ENCODE data around the gene SOWAHB.
"Not testable (repeated sequence)": the region's sequence is repeated elsewhere in the genome, so short reads cannot be mapped to it uniquely, and the experiment has no call there.

DNA sequence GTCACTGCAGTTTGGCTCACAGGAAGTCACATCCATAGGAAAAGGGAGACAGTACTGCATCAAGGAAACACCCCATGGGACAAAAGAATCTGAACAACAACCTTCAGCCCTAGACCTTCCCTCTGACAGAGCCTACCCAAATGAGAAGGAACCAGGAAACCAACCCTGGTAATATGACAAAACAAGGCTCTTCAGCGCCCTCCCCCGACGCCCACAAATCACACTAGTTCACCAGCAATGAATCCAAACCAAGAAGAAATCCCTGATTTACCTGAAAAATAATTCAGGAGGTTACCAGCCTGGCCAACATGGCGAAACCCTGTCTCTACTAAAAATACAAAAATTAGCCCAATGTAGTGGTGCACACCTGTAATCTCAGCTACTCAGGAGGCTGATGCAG, 29.2 kb downstream of the SOWAHB start:
- TF ChIP-seq, protein P1, sequence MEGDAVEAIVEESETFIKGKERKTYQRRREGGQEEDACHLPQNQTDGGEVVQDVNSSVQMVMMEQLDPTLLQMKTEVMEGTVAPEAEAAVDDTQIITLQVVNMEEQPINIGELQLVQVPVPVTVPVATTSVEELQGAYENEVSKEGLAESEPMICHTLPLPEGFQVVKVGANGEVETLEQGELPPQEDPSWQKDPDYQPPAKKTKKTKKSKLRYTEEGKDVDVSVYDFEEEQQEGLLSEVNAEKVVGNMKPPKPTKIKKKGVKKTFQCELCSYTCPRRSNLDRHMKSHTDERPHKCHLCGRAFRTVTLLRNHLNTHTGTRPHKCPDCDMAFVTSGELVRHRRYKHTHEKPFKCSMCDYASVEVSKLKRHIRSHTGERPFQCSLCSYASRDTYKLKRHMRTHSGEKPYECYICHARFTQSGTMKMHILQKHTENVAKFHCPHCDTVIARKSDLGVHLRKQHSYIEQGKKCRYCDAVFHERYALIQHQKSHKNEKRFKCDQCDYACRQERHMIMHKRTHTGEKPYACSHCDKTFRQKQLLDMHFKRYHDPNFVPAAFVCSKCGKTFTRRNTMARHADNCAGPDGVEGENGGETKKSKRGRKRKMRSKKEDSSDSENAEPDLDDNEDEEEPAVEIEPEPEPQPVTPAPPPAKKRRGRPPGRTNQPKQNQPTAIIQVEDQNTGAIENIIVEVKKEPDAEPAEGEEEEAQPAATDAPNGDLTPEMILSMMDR (IDR thresholded peaks at IDR 0.05): peak in 1 of 5 experiments; percentile 20
- TF ChIP-seq EP300 (IDR thresholded peaks at IDR 0.05; ENCODE audit: low read depth); POLR2A (IDR thresholded peaks at IDR 0.05): not testable (repeated sequence)

Measured in transverse colon (tissue), 3 donors.